HK-2 (cell line): Measurements from ENCODE around the gene SRPRA.

Experiments used
- DNase-seq: peaks from one replicate; pipeline ENCODE4 v3.0.0-alpha.2; 2018; ENCODE audit not compliant: unreplicated experiment

SRPRA gene

GRCh38 chr11:126229858-126230540, 38.7 kb downstream of the SRPRA start:
- no peak for DNase-seq

GRCh38 chr11:126226334-126227084, 42.2 kb downstream of the SRPRA start:
- no peak for DNase-seq

GRCh38 chr11:126225295-126225665, 43.4 kb downstream of the SRPRA start:
- no peak for DNase-seq

DNA sequence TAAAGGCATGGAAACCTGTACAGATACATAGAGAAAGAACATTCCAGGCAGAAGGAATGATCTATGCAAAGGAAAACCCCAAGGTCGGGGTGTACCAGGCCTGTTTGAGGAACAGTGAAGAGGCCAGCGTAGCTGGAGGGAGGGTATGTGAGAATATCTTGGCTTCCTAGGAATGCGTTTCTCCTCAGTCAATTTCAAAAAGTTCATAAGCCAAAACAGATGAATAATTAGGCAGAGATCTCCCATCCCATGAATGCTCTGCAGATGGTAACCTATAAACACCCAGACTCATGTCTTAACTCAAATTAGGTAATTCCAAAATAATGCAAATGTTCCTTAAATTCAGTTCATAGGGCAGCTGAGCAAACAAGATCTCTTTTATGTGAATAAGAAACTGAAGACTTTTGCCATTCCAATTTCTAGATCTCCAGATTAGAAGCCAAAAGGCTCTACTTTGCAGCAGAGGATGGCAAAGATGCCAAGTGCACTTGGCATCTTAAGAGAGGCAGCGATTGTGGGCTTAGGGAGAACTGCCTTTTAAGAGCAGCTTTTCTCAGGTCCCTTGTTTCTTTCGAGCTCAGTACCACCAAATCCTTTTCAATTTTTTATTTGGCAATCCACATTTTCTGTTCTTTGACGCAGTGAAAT, 43.9 kb downstream of the SRPRA start:
- no peak for DNase-seq

- DNase-seq = no peak
These were observed 49.1 kb downstream of the SRPRA start for GRCh38 chr11:126219547-126219946.

GRCh38 chr11:126217491-126217890, 51.2 kb downstream of the SRPRA start:
- no peak for DNase-seq

GRCh38 chr11:126216526-126217305, 52.0 kb downstream of the SRPRA start:
- no peak for DNase-seq

- no peak for DNase-seq
These were observed 53.9 kb downstream of the SRPRA start for GRCh38 chr11:126214841-126215240.

GRCh38 chr11:126214441-126214840, 54.3 kb downstream of the SRPRA start:
- no peak for DNase-seq
